ENCODE measurements around the gene CD68.

DNA sequence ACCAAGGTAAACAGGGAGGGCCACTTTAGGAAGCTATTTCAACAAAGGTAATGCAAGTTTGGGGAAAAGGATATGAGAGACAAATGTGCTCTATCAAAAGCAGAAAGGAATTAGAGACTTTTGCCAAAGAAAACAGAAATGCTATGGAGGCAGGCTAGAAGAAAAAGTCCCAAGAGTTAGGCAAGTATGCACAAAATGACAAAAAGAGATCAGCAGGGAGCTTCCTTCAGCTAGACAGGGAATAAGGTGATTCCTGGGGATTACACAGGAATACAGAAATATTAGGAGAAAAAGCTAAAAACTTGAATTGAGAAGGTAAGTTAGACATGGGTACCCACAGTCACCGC is 32.8 kb downstream of the CD68 start:
- TF ChIP-seq, protein P1, sequence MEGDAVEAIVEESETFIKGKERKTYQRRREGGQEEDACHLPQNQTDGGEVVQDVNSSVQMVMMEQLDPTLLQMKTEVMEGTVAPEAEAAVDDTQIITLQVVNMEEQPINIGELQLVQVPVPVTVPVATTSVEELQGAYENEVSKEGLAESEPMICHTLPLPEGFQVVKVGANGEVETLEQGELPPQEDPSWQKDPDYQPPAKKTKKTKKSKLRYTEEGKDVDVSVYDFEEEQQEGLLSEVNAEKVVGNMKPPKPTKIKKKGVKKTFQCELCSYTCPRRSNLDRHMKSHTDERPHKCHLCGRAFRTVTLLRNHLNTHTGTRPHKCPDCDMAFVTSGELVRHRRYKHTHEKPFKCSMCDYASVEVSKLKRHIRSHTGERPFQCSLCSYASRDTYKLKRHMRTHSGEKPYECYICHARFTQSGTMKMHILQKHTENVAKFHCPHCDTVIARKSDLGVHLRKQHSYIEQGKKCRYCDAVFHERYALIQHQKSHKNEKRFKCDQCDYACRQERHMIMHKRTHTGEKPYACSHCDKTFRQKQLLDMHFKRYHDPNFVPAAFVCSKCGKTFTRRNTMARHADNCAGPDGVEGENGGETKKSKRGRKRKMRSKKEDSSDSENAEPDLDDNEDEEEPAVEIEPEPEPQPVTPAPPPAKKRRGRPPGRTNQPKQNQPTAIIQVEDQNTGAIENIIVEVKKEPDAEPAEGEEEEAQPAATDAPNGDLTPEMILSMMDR (IDR thresholded peaks at IDR 0.05), result no peak
- no peak for TF ChIP-seq POLR2A (IDR thresholded peaks at IDR 0.05)
